ACC112 (cell line): Measurements from ENCODE around the gene RCAN2.

Experiments
- H2AFZ ChIP-seq: fragments of 200-600 bp; sonication (generic); one replicate; pipeline ENCODE4 v1.6.0; 2017; ENCODE audit warnings: antibody characterized with exemption, low read length; ENCODE audit not compliant: unreplicated experiment
- H3K27ac ChIP-seq: fragments of 200-600 bp; sonication (generic); 2 replicates; pipeline ENCODE4 v1.5.1; 2014; ENCODE audit warnings: low read depth, mild to moderate bottlenecking, antibody characterized with exemption, low read length, moderate library complexity
- H3K27me3 ChIP-seq: fragments of 200-600 bp; sonication (generic); 2 replicates; pipeline ENCODE4 v1.6.1; 2014; ENCODE audit warnings: mild to moderate bottlenecking, antibody characterized with exemption, low read length, moderate library complexity, mixed read lengths; ENCODE audit not compliant: insufficient read depth
- H3K36me3 ChIP-seq: fragments of 200-600 bp; sonication (generic); 2 replicates; pipeline ENCODE4 v1.6.1; 2016; ENCODE audit warnings: mild to moderate bottlenecking, antibody characterized with exemption, low read length, moderate library complexity, mixed read lengths; ENCODE audit not compliant: insufficient read depth
- H3K4me1 ChIP-seq: fragments of 200-600 bp; sonication (generic); one replicate; pipeline ENCODE4 v1.6.1; 2016; ENCODE audit warnings: low read length, mixed read lengths; ENCODE audit not compliant: insufficient read depth, unreplicated experiment, control insufficient read depth
- H3K4me3 ChIP-seq: fragments of 200-600 bp; sonication (generic); 2 replicates; pipeline ENCODE4 v1.5.1; 2014; ENCODE audit warnings: mild to moderate bottlenecking, low read depth, low read length
- H3K79me2 ChIP-seq: fragments of 200-600 bp; sonication (generic); one replicate; pipeline ENCODE4 v1.6.0; 2016; ENCODE audit warnings: low read length; ENCODE audit not compliant: control insufficient read depth, unreplicated experiment, insufficient read depth

Gene RCAN2

DNA sequence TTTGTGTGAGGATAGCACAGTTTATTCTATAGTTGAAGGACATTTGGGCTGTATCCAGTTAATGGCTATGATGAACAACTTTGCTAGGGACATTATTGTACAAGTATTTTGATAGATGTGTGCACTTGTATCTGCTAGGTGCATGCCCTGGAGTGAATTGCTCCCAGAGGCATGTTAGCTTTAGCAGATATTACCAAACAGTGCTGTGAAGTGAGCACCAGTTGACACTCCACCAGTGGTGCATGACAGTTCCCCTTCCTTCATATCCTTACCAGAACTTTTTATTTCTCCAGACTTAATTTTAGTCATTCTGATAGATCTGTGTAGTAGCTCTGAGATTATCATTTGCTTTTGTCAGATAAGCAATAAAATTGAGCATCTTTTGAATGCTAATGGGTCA lies 271.6 kb downstream of the RCAN2 start:
- H3K4me3 ChIP-seq = no peak overlapping the region
- no peak overlapping the region for H3K27ac ChIP-seq
- H3K4me1 ChIP-seq = no peaks in the 10 kb centered on the region
- no peak overlapping the region for H2AFZ ChIP-seq
- no peaks in the 10 kb centered on the region for H3K36me3 ChIP-seq
- no peaks in the 10 kb centered on the region for H3K27me3 ChIP-seq
- H3K79me2 ChIP-seq = no peaks in the 10 kb centered on the region

DNA sequence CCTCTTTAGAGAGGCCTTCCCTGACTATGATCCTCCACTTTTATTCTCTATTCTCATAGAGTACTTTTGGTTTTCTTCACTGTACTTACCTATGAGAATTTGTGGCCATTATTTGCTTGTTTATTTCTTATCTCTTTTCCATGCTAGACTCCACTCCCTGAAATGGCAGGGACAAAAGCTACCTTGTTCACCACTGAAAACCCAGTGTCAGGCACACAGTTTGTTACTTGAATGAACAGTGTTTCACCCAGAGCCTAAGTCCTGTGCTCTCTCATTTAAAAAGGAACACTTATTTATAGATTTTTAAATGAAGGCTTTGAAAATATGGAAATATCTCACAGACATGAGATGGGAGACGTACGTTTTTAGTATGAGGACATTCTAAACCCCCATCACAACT lies 272.8 kb downstream of the RCAN2 start:
- Histone ChIP-seq H3K27ac (no peak overlapping the region), H3K27me3 (no peaks in the 10 kb centered on the region), H3K79me2 (no peaks in the 10 kb centered on the region), H3K36me3 (no peaks in the 10 kb centered on the region), H3K4me1 (no peaks in the 10 kb centered on the region), H3K4me3 (no peak overlapping the region), H2AFZ (no peak overlapping the region)

DNA sequence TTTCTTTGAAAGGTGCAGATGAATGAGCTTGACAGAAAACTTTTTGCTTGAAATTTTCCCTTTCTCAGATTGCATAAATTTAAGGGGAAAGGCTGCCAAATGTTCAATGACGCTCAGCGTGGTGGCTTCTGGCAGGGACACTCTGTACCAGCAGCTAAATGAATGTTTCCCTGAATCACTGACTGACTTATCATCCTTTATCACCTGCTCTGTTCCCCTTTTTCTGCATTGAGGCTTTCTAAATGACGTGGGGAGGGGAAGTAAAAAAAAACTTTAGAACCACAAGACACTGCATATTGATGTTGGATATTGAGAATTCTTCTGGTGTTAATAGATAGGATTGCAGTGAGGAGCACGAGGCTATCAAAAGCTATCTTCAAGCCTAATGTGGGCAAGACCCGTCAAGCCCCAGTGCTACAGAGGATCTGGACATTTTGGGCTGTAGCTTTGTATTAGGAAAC lies 273.5 kb downstream of the RCAN2 start:
- Histone ChIP-seq H3K27ac (no peak overlapping the region), H3K27me3 (no peaks in the 10 kb centered on the region)

DNA sequence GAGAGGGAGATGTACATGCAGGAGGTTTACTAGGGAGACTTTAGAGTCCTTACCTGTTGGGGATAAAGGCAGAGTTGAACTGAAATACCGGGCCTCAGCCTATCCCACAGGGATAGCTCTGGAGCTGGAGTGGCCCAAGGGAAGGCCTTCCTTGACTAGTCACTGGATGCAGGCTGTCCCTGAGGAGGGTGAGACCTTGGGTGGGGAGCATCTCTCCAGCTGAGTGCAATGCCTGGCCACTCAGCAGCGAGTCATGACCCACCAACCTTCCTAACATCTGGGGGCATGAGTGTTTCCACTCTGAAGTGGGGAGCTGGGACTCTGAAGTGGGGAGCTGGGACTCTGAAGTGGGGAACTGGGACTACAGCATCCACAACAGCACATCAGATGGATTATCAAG lies 274.4 kb downstream of the RCAN2 start:
- H3K4me1 ChIP-seq = no peaks in the 10 kb centered on the region
- H2AFZ ChIP-seq = no peak overlapping the region
- no peaks in the 10 kb centered on the region for H3K27me3 ChIP-seq
- H3K27ac ChIP-seq = no peak overlapping the region
- no peak overlapping the region for H3K4me3 ChIP-seq
- H3K36me3 ChIP-seq = no peaks in the 10 kb centered on the region
- no peaks in the 10 kb centered on the region for H3K79me2 ChIP-seq

More for the DNA sequence above, 273.5 kb downstream of the RCAN2 start:
- Histone ChIP-seq H3K4me1 (no peaks in the 10 kb centered on the region), H3K36me3 (no peaks in the 10 kb centered on the region), H3K79me2 (no peaks in the 10 kb centered on the region), H2AFZ (no peak overlapping the region), H3K4me3 (no peak overlapping the region)

DNA sequence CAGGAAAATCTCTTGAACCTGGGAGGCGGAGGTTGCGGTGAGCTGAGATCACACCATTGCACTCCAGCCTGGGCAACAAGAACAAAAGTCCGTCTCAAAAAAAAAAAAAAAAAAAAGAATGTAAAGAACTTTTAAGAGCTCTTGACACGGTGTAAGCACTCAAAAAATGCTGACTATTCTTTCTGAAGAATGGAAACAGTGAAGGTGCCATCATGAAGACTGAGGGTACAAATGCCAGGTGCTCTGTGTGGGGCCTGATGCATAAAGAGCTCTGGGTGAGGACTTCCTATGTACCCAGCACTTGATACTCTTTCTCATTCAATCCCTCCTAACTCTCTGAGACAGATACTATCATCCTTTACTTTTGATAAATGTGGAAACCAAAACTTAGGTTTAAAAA lies 275.5 kb downstream of the RCAN2 start:
- H3K27ac ChIP-seq = no peak overlapping the region

DNA sequence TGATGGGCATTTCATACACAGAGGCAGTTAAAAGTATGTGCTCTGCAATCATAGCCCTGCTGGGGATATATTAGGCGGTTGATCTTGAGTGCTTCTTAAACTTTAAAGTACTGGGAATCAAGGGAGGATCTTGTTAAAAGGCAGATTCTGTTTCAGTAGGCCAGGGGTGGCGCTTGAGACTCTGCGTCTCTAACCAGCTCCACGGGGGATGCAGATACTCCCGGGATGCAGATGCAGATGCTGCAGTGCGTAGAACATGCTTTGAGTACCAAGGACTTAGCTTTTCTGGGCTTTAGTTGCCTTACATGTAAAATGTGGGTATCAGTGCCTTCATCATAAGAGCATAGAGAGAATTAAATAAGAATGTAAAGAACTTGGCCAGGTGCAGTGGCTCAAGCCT lies 276.0 kb downstream of the RCAN2 start:
- Histone ChIP-seq H3K4me1 (no peaks in the 10 kb centered on the region), H3K27ac (no peak overlapping the region), H3K27me3 (peaks cover 7% of the 10 kb centered on the region; the same call in 1 of the 2 replicates), H3K4me3 (no peak overlapping the region), H3K36me3 (no peaks in the 10 kb centered on the region), H3K79me2 (no peaks in the 10 kb centered on the region), H2AFZ (no peak overlapping the region)

More for the DNA sequence above, 275.5 kb downstream of the RCAN2 start:
- Histone ChIP-seq H3K36me3 (no peaks in the 10 kb centered on the region), H3K27me3 (peaks cover 1% of the 10 kb centered on the region; the same call in 1 of the 2 replicates), H3K4me1 (no peaks in the 10 kb centered on the region), H3K4me3 (no peak overlapping the region), H3K79me2 (no peaks in the 10 kb centered on the region), H2AFZ (no peak overlapping the region)

DNA sequence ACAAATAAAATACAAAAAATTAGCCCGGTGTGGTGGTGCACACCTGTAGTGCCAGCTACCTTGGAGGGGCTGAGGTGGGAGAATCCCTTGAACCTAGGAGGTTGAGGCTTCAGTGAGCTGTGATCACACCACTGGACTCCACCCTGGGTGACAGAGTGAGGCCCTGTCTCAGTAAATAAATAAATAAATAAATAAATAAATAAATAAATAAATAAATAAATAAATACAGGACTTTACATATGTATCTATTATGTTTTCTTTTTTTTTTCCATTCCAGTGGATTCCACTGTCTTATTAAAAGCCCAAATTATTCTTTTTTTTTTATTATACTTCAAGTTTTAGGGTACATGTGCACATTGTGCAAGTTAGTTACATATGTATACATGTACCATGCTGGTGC lies 279.3 kb downstream of the RCAN2 start:
- H3K4me1 ChIP-seq = no peaks in the 10 kb centered on the region
- no peaks in the 10 kb centered on the region for H3K36me3 ChIP-seq
- H2AFZ ChIP-seq = no peak overlapping the region
- H3K4me3 ChIP-seq = no peak overlapping the region
- no peak overlapping the region for H3K27ac ChIP-seq
- H3K27me3 ChIP-seq = peaks cover 19% of the 10 kb centered on the region
- H3K79me2 ChIP-seq = no peaks in the 10 kb centered on the region

DNA sequence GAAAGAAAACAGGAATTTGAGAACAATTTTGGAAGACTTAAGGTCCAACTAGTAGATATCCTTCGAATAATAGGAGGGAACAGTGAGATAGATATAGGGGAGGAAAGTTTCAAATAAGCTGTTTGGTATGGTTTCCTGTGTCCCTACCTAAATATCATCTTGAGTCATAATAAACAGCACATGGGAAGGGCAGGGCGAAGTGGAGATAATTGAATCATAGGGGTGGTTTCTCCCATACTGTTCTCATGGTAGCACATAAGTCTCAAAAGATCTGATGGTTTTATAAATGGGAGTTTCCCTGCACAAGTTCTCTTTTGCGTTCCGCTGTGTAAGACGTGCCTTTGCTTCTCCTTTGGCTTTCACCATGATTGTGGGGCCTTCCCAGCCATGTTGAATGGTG lies 281.0 kb downstream of the RCAN2 start:
- Histone ChIP-seq H3K27me3 (peaks cover 19% of the 10 kb centered on the region), H3K4me1 (no peaks in the 10 kb centered on the region), H3K79me2 (no peaks in the 10 kb centered on the region), H2AFZ (no peak overlapping the region), H3K27ac (no peak overlapping the region), H3K36me3 (no peaks in the 10 kb centered on the region), H3K4me3 (no peak overlapping the region)

DNA sequence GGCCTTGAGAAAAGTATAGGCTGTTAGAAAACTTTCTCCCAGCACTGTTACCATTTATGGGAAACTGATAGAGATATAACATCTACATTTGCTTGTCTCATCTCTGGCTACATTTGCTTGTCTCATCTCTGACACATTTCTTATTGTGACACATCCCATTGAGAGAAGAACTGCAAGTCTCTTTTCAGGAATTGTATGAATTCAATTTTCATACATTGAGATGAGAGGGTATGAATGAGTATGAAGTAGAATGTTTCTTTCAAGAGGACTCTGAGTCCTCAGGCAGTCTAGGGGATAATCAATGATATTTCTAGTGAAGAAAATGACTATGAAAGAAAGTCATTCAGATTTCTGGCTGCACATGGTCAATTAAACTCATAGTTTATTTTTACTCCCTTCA lies 282.9 kb downstream of the RCAN2 start:
- H3K36me3 ChIP-seq = no peaks in the 10 kb centered on the region
- H3K27me3 ChIP-seq = peaks cover 21% of the 10 kb centered on the region
- no peak overlapping the region for H3K4me3 ChIP-seq
- H3K79me2 ChIP-seq = no peaks in the 10 kb centered on the region
- no peaks in the 10 kb centered on the region for H3K4me1 ChIP-seq
- H3K27ac ChIP-seq = no peak overlapping the region
- H2AFZ ChIP-seq = no peak overlapping the region

DNA sequence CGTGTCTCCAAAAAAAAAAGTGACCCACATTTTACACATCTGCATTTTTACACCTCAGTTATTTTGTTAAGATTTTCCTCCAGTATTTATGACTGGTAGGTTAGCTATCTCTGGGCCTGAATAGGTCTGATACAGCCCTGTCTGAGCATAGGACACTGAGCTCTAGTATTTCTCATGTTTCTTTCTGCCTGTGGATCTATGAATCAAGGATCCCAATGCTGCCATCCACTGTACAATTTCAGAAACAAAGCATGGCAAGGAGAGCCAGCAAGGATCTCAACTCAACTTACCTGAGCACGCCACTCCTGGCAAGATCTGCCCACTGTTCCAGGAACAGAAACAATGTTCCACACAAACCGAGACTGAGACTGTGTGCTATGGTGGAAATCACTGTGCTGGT lies 284.1 kb downstream of the RCAN2 start:
- Histone ChIP-seq H2AFZ (no peak overlapping the region), H3K4me1 (no peaks in the 10 kb centered on the region), H3K27ac (no peak overlapping the region)

DNA sequence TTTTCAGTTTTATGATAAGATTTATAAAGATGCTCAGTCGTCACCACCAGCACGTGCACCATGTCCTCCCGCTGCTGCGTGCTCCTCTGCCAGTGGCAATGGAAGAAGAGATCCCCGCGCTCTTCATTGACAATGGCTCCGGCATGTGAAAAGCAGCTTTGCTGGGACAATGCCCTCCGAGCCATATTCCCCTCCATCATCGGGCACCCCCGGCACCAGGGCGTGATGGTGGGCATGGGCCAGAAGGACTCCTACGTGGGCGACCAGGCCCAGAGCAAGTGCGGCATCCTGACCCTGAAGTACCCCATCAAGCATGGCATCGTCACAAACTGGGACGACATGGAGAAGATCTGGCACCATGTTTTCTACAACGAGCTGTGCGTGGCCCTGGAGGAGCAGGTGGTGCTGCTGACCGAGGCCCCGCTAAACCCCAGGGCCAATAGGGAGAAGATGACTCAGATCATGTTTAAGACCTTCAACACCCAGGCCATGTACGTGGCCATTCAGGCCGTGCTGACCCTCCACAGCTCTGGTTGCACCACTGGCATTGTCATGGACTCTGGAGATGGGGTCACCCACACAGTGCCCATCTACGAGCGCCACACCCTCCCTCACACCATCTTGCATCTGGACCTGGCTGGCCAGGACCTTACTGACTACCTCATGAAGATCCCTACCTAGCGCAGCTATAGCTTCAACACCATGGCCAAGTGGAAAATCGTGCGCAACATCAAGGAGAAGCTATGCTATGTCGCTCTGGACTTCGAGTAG lies 286.2 kb downstream of the RCAN2 start:
- Histone ChIP-seq H3K36me3 (no peaks in the 10 kb centered on the region), H3K27ac (no peak overlapping the region), H3K27me3 (peaks cover 40% of the 10 kb centered on the region), H2AFZ (no peak overlapping the region), H3K79me2 (no peaks in the 10 kb centered on the region), H3K4me1 (no peaks in the 10 kb centered on the region), H3K4me3 (no peak overlapping the region)

More for the DNA sequence above, 284.1 kb downstream of the RCAN2 start:
- Histone ChIP-seq H3K36me3 (no peaks in the 10 kb centered on the region), H3K79me2 (no peaks in the 10 kb centered on the region), H3K4me3 (no peak overlapping the region), H3K27me3 (peaks cover 30% of the 10 kb centered on the region)
